Subcutaneous abdominal adipose tissue (tissue), 5 donors: ENCODE data around the gene CAMK2G.

Experiments used
- H3K27ac ChIP-seq: one replicate; pipeline ENCODE4 v1.7.0; 2013; ENCODE audit warnings: low read depth, mild to moderate bottlenecking, inconsistent platforms, low read length, moderate library complexity
- H3K27me3 ChIP-seq, 5 donors: one replicate each; pipeline ENCODE4 v1.7.0; 2013; ENCODE audit warnings: low read length in 5 of 5, inconsistent platforms in 1 of 5; ENCODE audit not compliant: control insufficient read depth in 5 of 5, insufficient read depth in 4 of 5
- H3K36me3 ChIP-seq, 5 donors: one replicate each; pipeline ENCODE4 v1.7.0; 2013; ENCODE audit warnings: low read length in 5 of 5; ENCODE audit not compliant: control insufficient read depth in 5 of 5, insufficient read depth in 5 of 5
- H3K4me1 ChIP-seq, 5 donors: one replicate each; pipeline ENCODE4 v1.7.0; 2013; ENCODE audit warnings: low read length in 5 of 5, mild to moderate bottlenecking in 3 of 5, moderate library complexity in 1 of 5; ENCODE audit not compliant: control insufficient read depth in 5 of 5, insufficient read depth in 5 of 5
- H3K4me3 ChIP-seq, 5 donors: one replicate each; pipeline ENCODE4 v1.7.0; 2013; ENCODE audit warnings: low read length in 5 of 5, low read depth in 1 of 5
- H3K9ac ChIP-seq, 5 donors: one replicate each; pipeline ENCODE4 v1.7.0; 2013; ENCODE audit warnings: low read length in 5 of 5, mild to moderate bottlenecking in 4 of 5, moderate library complexity in 3 of 5
- H3K9me3 ChIP-seq, 5 donors: one replicate each; pipeline ENCODE4 v1.7.0; 2013; ENCODE audit warnings: low read length in 5 of 5; ENCODE audit not compliant: control insufficient read depth in 5 of 5
- donor health status: healthy.
- donor health status: healthy.
- donor health status: healthy.
- donor health status: healthy.
- donor health status: healthy.

The CAMK2G gene

GRCh38 chr10:73841526-73842285, 32.6 kb downstream of the CAMK2G start:
- Histone ChIP-seq H3K4me3 (no peak overlapping the region), H3K36me3 (peaks cover 10 to 91% (median 67%) of the 10 kb centered on the region in 5 donors), H3K4me1 (no peaks in the 10 kb centered on the region), H3K9me3 (no peaks in the 10 kb centered on the region), H3K27me3 (no peaks in the 10 kb centered on the region), H3K9ac (no peak overlapping the region), H3K27ac (no peak overlapping the region)

DNA sequence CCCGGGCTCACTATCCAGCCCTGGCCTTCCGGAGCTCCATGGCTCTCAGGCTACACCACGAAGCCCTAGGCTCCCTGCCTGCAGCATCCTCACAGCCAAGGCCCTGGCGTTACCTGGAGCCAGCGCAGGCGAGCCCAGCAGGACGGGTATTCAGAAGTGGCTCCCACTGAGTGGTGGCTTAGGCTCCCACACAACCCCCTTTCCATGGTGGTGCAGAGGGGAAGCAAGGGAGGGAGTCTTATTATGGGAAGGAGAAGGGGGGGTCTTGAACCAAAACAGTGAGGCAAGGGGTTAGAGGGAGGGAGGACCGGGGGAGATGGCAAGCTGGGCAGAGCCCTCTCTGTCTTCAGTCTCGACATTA, 33.3 kb downstream of the CAMK2G start:
- H3K9me3 ChIP-seq = no peaks in the 10 kb centered on the region
- no peaks in the 10 kb centered on the region for H3K27me3 ChIP-seq
- peaks cover 7 to 91% (median 67%) of the 10 kb centered on the region in 5 donors for H3K36me3 ChIP-seq
- no peak overlapping the region for H3K27ac ChIP-seq
- H3K4me1 ChIP-seq = no peaks in the 10 kb centered on the region
- no peak overlapping the region for H3K4me3 ChIP-seq
- H3K9ac ChIP-seq = no peak overlapping the region

GRCh38 chr10:73840403-73841060, 33.8 kb downstream of the CAMK2G start:
- Histone ChIP-seq H3K4me3 (no peak overlapping the region), H3K27ac (no peak overlapping the region), H3K27me3 (no peaks in the 10 kb centered on the region), H3K36me3 (peaks cover 6 to 90% (median 68%) of the 10 kb centered on the region in 5 donors), H3K4me1 (no peaks in the 10 kb centered on the region), H3K9me3 (no peaks in the 10 kb centered on the region), H3K9ac (no peak overlapping the region)

DNA sequence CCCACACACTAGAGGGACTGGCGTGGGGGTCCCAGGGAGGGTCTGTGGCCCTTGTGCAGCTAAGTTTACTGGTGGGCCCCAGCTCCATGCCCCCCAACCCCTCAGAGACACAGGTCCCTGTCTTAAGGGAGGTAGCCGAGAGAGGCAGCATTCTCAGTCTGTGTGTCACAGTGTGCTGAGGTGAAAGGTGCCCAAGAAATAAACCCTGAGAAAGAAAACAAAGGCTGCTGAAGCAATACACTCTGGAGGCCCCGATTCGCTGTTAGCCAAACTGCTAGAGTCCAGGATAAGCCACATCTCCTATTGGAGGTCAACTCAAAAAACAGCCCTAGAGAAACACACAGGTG, 34.3 kb downstream of the CAMK2G start:
- no peaks in the 10 kb centered on the region for H3K4me1 ChIP-seq
- H3K9me3 ChIP-seq = no peaks in the 10 kb centered on the region
- peaks cover 6 to 92% (median 68%) of the 10 kb centered on the region in 5 donors for H3K36me3 ChIP-seq
- H3K27me3 ChIP-seq = no peaks in the 10 kb centered on the region
- H3K9ac ChIP-seq = no peak overlapping the region
- H3K27ac ChIP-seq = no peak overlapping the region
- no peak overlapping the region for H3K4me3 ChIP-seq

DNA sequence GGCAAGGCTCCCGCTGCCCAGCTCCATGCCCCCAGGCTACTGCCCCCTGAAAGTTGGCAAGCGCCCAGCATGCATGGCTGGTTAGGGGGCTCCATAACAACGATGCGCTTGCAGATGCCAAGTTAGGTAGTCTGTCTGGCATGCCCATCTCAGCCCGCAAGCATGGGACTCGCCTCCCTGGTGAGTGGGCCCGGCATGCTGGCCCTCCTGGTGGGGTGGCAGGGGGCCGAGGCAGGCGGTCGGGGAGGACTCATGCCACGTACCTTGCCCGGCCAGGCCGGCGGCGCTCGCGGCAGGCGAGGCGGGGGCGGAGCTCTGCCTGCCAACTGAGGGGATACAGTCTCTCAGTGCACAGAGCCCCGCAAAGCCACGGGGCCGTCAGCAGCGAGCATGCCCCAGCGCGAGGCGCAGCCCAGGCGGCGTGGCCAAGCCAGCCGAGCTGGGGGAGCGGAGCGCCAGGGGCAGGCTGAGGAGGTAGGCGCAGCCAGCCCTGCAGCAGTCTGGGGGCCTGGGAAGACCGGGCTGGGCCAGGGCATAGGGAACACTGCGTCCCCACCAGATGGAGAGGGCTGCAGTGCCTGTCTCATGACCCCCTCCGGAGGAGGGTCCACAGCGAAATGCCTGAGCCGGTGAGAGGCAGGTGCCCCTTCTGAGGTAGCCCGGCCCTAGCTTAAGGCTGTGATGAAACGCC, 34.9 kb downstream of the CAMK2G start:
- no peaks in the 10 kb centered on the region for H3K9me3 ChIP-seq
- no peak overlapping the region for H3K27ac ChIP-seq
- peaks cover 4 to 87% (median 68%) of the 10 kb centered on the region in 5 donors for H3K36me3 ChIP-seq
- no peaks in the 10 kb centered on the region for H3K27me3 ChIP-seq
- no peak overlapping the region for H3K9ac ChIP-seq
- no peak overlapping the region for H3K4me3 ChIP-seq
- H3K4me1 ChIP-seq = no peaks in the 10 kb centered on the region

- no peaks in the 10 kb centered on the region for H3K4me1 ChIP-seq
- no peak overlapping the region for H3K27ac ChIP-seq
- H3K36me3 ChIP-seq = peaks cover 4 to 86% (median 68%) of the 10 kb centered on the region in 5 donors
- no peaks in the 10 kb centered on the region for H3K27me3 ChIP-seq
- no peaks in the 10 kb centered on the region for H3K9me3 ChIP-seq
- H3K4me3 ChIP-seq = no peak overlapping the region
- H3K9ac ChIP-seq = no peak overlapping the region
Measured at GRCh38 chr10:73838827-73839226, 35.5 kb downstream of the CAMK2G start.

DNA sequence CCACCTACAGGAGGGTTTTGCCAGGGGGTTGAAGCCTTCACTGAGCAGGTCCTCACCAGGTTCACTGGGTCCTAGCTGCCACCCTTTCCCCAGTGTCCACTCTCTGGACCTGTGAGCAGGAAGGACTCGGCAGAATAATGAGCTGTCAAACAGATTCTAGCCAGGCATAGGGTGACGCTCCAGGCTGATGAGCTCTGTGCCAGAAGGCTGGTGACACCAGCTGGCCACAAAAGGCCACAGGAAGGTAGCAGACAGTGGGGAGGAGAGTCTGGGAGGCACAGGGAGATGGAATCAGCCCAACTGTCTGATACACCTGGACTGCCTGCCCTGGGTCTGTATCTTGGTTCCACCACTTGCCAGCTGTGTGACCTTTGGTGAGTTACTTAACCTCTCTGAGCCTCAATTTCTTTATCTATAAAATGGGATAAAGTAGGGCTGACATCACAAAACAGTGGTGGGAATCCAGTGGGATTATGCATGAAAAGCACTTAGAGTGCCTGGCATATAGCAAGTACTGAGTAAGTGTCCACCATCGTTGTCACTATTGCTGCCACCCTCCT, 36.3 kb downstream of the CAMK2G start:
- Histone ChIP-seq H3K36me3 (peaks cover 4 to 79% (median 64%) of the 10 kb centered on the region in 5 donors), H3K27ac (no peak overlapping the region)

GRCh38 chr10:73837072-73837471, 37.3 kb downstream of the CAMK2G start:
- Histone ChIP-seq H3K9ac (no peak overlapping the region), H3K36me3 (peaks cover 4 to 69% (median 55%) of the 10 kb centered on the region in 5 donors), H3K9me3 (no peaks in the 10 kb centered on the region), H3K4me1 (no peaks in the 10 kb centered on the region), H3K27ac (no peak overlapping the region), H3K27me3 (no peaks in the 10 kb centered on the region), H3K4me3 (no peak overlapping the region)

More for the DNA sequence above, 36.3 kb downstream of the CAMK2G start:
- Histone ChIP-seq H3K27me3 (no peaks in the 10 kb centered on the region), H3K4me1 (no peaks in the 10 kb centered on the region), H3K9ac (no peak overlapping the region), H3K4me3 (no peak overlapping the region), H3K9me3 (no peaks in the 10 kb centered on the region)

DNA sequence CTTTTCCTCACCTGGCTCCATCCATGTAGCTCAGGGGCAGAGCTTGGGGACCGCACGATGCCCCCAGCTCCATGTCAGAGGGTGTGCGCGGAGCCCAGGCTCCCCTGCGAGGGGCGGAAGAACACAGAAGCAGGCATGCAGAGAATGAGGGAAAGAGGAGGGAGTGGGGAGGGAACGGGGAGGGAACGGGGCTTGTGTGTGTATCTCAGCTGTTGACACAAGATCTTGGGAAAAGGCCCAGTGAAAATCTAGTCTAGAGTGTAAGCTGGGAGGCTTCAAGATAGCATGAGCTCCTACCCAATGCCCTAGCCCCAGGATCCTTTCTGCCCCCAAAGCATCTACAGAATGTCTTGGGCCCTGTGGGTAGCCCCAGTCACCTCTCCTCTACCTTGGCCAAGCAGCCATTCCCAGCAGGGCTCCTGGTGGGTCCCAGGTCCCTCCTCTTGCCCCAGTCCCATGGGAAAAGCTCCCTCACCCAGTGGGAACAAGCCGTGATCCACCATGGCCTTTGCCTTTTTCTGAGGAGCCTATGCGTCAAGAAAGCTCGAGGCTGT, 37.9 kb downstream of the CAMK2G start:
- no peak overlapping the region for H3K4me3 ChIP-seq
- H3K36me3 ChIP-seq = peaks cover 1 to 63% (median 49%) of the 10 kb centered on the region in 5 donors
- peak overlapping the region in 1 of 5 donors; percentile 8 for H3K9ac ChIP-seq
- H3K27ac ChIP-seq = no peak overlapping the region
- no peaks in the 10 kb centered on the region for H3K9me3 ChIP-seq
- H3K4me1 ChIP-seq = no peaks in the 10 kb centered on the region
- H3K27me3 ChIP-seq = no peaks in the 10 kb centered on the region
